SH-SY5Y (cell line): ENCODE results near the gene PLSCR4.

ENCODE experiments used
- GATA2 ChIP-seq: IDR thresholded peaks from 2 replicates; pipeline ENCODE4 v1.6.1; 2011; ENCODE audit warnings: mild to moderate bottlenecking, low read depth, low read length
- GATA3 ChIP-seq: IDR thresholded peaks from 2 replicates; pipeline ENCODE4 v1.6.1; 2011; ENCODE audit warnings: low read depth, mild to moderate bottlenecking, low read length, moderate library complexity

- TF ChIP-seq GATA3, result no peak
- TF ChIP-seq GATA2, result no peak
These were observed 94.8 kb downstream of the PLSCR4 start for GRCh38 chr3:146156095-146156494.
